GM18505 (cell line): ENCODE data around the gene PDE10A.
"Not testable (repeated sequence)": the region's sequence is repeated elsewhere in the genome, so short reads cannot be mapped to it uniquely, and the experiment has no call there.

Experiments used
- ATAC-seq: cut with Tn5 transposase; IDR thresholded peaks from one replicate; pipeline ENCODE4 v1.9.1; 2021; ENCODE audit not compliant: unreplicated experiment
- POLR2A ChIP-seq: IDR thresholded peaks from 4 replicates; pipeline ENCODE4 v1.6.1; 2011; ENCODE audit warnings: borderline replicate concordance; ENCODE audit not compliant: insufficient read depth, insufficient read length; ENCODE audit errors: extremely low read depth

Gene PDE10A

DNA sequence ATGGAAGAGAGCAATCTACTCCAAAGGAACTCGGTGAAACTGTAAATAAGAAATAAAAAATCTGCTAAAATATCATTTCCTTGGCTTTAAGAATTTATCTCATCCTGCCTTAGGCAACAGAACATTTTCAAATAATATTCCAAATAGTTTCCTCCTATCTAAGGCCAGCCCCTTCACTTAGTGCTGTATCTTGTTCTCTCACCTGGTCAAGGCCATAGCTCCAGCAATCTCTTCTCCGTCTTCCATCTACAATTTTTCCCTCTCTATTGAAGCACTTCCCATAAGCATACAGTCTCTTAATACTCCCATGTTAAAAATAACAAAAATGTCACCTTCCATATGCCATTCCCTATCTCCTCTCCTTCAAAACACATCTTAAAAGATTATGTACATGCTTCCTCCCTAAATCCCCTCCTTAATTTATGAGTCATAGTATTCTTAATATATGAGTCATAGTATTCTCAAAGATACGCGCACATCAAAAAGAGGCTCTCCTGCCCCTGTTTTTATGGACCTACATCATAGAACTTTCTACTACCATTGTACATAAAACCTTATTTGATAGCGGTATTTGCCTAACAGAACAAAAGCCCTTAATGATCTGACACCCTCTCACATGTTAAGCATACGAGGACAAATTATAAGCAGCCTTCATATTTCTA, 146.9 kb downstream of the PDE10A start:
- no peak for TF ChIP-seq POLR2A
- ATAC-seq: no peak

- ATAC-seq: no peak
- TF ChIP-seq POLR2A: no peak
These were observed 148.4 kb downstream of the PDE10A start for GRCh38 chr6:165514621-165515020.

GRCh38 chr6:165511807-165512206, 151.2 kb downstream of the PDE10A start:
- ATAC-seq: peak; percentile 96

DNA sequence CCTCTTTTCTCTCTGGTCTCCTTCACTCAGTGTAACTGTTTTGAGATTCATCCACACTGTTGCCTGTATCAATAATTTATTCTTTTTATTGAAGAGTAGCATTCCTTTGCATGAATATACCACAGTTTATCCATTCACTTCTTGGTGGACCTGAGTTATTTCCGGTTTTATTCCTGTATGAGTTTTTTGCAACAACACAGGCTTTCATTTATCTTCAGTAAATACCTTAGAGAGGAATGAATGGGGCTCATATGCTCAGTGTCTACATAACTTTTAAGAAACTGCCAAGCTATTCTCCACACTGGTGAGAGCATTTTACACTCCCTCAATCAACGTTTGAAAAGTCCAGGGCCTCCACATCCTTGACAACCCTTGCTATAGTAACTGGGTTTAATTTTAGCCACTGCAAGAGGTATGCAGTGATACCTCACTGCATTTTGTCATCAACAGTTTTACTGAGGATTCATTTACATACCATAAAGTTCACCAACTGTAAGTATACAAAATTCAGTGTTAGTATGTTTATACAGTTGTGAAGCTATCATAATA, 154.6 kb downstream of the PDE10A start:
- TF ChIP-seq POLR2A: no peak

More at GRCh38 chr6:165511807-165512206, 151.2 kb downstream of the PDE10A start:
- no peak for TF ChIP-seq POLR2A

DNA sequence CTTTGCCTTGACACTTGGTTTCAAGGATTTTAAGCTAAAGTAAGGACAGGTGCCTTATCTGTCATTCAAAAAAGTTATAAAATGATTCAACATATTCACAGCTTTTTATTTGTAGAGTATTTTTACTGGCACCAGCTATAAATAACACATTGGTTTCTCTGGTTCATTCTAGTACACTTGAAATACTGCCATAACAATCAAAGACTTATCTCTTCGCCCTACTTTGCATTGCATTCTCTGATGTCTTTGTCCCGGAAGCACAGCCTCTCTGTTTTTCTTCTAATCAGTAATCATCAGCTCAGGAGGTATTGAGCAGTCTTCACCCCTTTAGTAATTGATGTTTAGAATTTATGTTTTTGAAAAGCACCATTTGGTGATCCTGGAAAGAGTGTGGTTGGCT, 156.4 kb downstream of the PDE10A start:
- no peak for TF ChIP-seq POLR2A
- ATAC-seq: no peak

More for the DNA sequence above, 154.6 kb downstream of the PDE10A start:
- no peak for ATAC-seq

DNA sequence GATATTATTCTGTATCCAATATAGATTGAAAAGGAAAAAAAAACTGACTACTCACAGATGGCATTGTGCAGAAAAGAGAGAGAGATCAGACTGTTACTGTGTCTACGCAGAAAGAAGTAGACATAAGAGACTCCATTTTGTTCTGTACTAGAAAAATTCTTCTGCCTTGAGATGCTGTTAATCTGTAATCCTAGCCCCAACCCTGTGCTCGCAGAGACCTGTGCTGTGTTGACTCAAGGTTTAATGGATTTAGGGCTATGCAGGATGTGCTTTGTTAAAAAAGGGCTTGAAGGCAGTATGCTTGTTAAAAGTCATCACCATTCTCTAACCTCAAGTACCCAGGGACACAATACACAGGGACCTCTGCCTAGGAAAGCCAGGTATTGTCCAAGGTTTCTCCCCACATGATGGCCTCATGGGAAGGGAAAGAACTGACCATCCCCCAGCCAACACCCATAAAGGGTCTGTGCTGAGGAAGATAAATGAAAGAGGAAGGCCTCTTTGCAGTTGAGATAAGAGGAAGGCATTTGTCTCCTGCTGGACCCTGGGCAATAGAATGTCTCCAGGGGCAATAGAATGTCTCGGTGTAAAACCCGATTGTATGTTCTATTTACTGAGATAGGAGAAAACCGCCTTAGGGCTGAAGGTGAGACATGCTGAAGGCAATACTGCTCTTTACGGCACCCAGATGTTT, 162.7 kb downstream of the PDE10A start:
- ATAC-seq: not testable (repeated sequence)

DNA sequence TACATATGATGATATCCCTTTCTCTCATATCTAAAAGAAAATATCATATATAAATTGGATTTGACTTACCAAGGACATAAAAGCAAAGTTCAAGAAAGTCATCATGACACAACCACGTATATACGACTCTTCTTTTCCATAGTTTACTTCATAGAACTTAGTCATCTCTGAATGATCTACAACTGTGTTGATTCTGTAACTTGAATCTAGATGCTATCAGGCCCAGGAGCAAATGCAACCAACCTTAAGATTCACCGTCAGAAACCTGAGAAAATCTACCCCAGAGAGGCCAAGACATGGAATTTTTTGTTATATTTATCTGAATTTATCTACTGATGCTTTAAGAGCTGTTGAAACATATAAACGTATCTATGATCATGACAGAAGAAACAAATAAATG, 165.6 kb downstream of the PDE10A start:
- ATAC-seq: no peak
- no peak for TF ChIP-seq POLR2A

DNA sequence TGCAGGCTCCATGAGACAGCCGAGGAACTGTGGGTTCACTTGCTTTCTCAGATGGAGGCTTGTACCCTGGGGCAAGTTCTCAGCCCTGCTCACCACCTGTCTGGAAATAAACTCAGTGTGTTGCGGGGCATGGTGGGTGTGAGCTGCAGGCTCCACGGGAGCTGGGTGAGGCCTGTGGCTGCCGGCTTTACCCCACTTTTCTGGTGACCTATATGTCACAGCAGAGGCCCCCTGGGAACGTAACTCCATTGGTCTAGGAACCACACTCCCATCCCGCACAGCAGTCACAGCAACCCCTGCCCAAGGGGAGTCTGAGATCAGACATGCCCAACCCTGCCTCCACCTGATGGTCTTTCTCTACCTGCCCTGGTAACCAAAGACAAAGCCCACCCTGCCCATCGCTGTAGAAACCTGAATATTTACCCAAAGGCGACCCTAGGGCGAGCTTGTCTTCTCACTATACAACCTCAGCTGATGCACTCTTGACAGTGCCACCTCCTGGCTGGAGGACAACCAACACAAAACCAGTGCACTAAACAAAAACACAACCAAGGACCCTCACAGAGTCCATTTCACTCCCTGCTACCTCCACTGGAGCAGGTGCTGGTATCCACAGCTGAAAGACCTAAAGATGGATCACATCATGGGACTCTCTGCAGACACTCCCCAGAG, 174.3 kb downstream of the PDE10A start:
- no peak for TF ChIP-seq POLR2A

GRCh38 chr6:165487950-165488349, 175.1 kb downstream of the PDE10A start:
- no peak for TF ChIP-seq POLR2A
- no peak for ATAC-seq

More for the DNA sequence above, 174.3 kb downstream of the PDE10A start:
- no peak for ATAC-seq

GRCh38 chr6:165487347-165487746, 175.7 kb downstream of the PDE10A start:
- no peak for ATAC-seq
- TF ChIP-seq POLR2A: no peak

DNA sequence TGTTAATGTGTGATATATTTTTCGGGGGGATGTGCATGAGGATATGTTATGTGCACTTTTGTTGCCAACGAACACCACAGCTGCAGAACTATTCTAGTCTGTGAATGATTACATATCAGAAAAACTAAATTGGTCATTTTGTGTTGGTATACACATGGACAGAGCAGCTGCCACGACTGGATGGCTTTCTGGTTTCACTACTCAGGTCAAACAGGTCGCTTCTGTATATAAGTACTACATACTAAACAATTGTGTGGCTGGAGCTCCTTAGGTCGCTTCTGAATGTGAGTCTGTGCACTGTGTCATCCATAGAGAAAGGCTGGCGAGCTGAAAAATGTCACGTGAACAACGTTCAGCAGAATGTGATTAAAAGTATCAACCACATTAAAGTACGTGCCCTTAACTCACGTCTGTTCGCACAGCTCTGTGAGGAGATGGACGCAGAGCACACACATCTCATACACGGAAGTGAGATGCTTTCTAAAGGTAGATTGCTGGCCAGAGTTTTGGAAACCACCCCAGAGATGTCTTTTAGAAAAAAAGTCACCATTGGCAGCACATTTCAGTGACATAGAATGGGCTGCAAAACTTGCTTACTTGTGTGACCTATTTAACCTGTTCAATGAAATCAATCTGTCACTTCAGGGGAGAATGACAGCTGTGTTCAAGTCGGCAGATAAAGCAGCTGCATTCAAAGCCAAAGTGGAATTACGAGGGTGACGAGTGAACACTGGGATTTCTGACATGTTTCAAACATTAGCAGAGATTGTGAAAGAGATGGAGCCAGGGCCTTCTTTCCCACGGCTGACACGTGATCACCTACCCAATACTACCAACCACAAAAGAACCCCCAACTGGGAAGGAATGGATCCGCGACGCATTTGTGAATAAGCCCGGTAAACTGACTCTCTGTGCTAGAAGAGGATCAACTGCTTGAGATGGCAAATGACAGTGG, 176.6 kb downstream of the PDE10A start:
- no peak for ATAC-seq

DNA sequence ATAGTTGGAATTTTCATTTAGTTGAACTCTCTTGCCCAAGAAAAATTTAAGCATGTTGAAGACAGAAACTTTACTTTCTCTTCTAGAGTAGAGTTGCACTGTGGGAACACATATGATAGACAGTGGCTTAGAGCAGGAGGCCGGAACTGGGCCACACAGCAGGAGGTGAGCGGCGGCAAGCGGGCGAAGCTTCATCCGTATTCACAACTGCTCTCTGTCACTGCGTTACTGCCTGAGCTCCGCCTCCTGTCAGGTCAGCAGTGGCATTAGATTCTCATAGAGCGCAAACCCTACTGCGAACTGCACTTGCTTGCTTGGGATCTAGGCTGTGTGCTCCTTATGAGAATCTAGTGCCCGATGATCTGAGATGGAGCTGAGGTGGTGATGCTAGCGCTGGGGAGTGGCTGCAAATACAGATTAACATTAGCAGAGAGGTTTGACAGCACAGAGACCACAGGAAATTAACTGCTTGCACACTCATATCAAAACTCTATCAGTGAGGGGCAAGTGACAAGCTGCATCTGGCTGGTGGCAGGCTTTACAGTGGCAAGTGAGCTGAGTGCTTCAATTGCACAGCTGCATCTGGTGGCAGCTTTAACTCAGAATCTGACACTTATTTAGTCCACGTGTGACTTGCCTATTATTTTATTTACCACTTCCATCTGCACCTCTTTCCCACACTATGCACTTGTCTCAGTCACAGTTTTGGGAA, 178.7 kb downstream of the PDE10A start:
- no peak for TF ChIP-seq POLR2A
- ATAC-seq: no peak

More for the DNA sequence above, 176.6 kb downstream of the PDE10A start:
- no peak for TF ChIP-seq POLR2A

GRCh38 chr6:165481921-165482320, 181.1 kb downstream of the PDE10A start:
- no peak for ATAC-seq
- TF ChIP-seq POLR2A: no peak

GRCh38 chr6:165480916-165481315, 182.1 kb downstream of the PDE10A start:
- no peak for ATAC-seq
- TF ChIP-seq POLR2A: no peak
